ENCODE measurements around the gene ELN. TPM values are rescaled to one million over a fixed set of nuclear protein-coding genes. Genes with fewer than 3 reads are reported as not detected.
A peak's percentile ranks its signal among the peaks of the same experiment; 100 is the strongest.

ELN gene
- total and polyA plus RNA-seq, 11 donors, result 17.4 to 81.1 (median 42.8) TPM

DNA sequence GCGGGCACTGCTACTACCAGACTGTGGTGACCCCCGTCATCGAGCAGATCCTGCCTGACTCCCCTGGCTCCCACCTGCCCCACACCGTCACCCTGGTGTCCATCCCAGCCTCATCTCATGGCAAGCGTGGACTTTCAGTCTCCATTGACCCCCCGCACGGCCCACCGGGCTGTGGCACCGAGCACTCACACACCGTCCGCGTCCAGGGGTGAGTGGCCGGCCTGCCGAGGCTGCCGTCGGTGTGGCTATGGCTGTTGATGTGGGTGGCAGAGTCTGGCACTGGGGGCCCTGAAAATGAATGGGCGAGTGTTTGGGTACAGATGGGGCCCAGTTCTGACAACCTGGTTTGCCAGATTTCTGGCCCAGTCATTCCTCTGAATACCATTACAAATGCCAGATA lies 71.1 kb downstream of the ELN start:
- DNase-seq (peak in 1 of 5 donors; percentile 37), ATAC-seq (no peak)
- 96 to 98% (median 97%) methylated on average over 17 of the region's 17 CpGs for WGBS, 4 donors
- H3K27me3 ChIP-seq, result no peaks in the 10 kb centered on the region
- no peak overlapping the region for H3K4me3 ChIP-seq
- intact Hi-C loops (cut with DNase I), result loop anchor here in 2 of 10 donors (10.0 kb wide), 1 partner anchor 76 kb away; the partner anchor contains the start of gene EIF4H (in 2 of the 2)
- no peaks in the 10 kb centered on the region for H3K9me3 ChIP-seq
- H3K27ac ChIP-seq, result no peak overlapping the region
- TF ChIP-seq POLR2A (IDR thresholded peaks at IDR 0.05) (no peak), CTCF (IDR thresholded peaks at IDR 0.05) (no peak)
- peaks cover 0 to 25% (median 9%) of the 10 kb centered on the region in 12 donors for H3K4me1 ChIP-seq
- H3K36me3 ChIP-seq, result peaks cover 0 to 73% (median 44%) of the 10 kb centered on the region in 9 donors

- peak in 2 of 5 donors; percentile 48 to 64 for DNase-seq
- no peak for TF ChIP-seq POLR2A (IDR thresholded peaks at IDR 0.05)
- TF ChIP-seq CTCF (IDR thresholded peaks at IDR 0.05), result no peak
- peak overlapping the region in 1 of 12 donors; percentile 24 for H3K27ac ChIP-seq
- intact Hi-C loops (cut with DNase I), result loop anchor here in 1 of 10 donors (1.0 kb wide), 1 partner anchor 12 kb away; no protein-coding TSS in a partner anchor
- ATAC-seq, result peak in 3 of 4 donors; percentile 66 to 81 (median 76)
- H3K9me3 ChIP-seq, result no peaks in the 10 kb centered on the region
- H3K4me3 ChIP-seq, result no peak overlapping the region
- no peaks in the 10 kb centered on the region for H3K27me3 ChIP-seq
- WGBS, 4 donors, result 74 to 80% (median 79%) methylated on average over 8 of the region's 8 CpGs
- peaks cover 0 to 12% (median 0%) of the 10 kb centered on the region in 12 donors for H3K4me1 ChIP-seq
- peaks cover 0 to 92% (median 62%) of the 10 kb centered on the region in 9 donors for H3K36me3 ChIP-seq
These were observed 73.2 kb downstream of the ELN start for GRCh38 chr7:74101061-74101681.

GRCh38 chr7:74103219-74103772 lies 75.3 kb downstream of the ELN start:
- Histone ChIP-seq H3K4me3 (no peak overlapping the region), H3K9me3 (no peaks in the 10 kb centered on the region), H3K27ac (no peak overlapping the region), H3K4me1 (peaks cover 0 to 12% (median 0%) of the 10 kb centered on the region in 12 donors), H3K27me3 (no peaks in the 10 kb centered on the region), H3K36me3 (peaks cover 0 to 95% (median 67%) of the 10 kb centered on the region in 9 donors)
- WGBS, 4 donors, result 93 to 97% (median 97%) methylated on average over 6 of the region's 6 CpGs
- DNase-seq (no peak), ATAC-seq (no peak)
- TF ChIP-seq CTCF (IDR thresholded peaks at IDR 0.05) (no peak), POLR2A (IDR thresholded peaks at IDR 0.05) (no peak)
- intact Hi-C loops (cut with DNase I), result no loop called here

DNA sequence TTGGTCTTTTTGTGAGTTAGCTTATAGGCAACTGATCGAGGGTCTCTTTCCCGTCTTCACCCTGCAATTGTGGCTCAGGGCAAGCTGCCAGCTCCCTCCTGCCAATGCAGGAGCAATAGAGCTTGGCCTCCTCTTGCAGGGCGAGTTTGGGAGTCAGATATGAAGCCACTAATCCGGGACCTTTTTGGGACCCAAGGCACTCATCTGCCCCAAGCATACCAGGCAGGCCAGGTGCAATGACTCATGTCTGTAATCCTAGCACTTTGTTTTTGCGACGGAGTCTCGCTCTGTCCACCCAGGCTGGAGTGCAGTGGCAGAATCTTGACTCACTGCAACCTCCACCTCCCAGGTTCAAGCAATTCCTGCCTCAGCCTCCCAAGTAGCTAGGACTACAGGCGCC lies 76.7 kb downstream of the ELN start:
- WGBS, 4 donors, result 86 to 96% (median 95%) methylated on average over 7 to 8 of the region's 8 CpGs
- Histone ChIP-seq H3K4me1 (peaks cover 0 to 12% (median 0%) of the 10 kb centered on the region in 12 donors), H3K36me3 (peaks cover 0 to 96% (median 70%) of the 10 kb centered on the region in 9 donors), H3K9me3 (no peaks in the 10 kb centered on the region), H3K27me3 (no peaks in the 10 kb centered on the region), H3K27ac (no peak overlapping the region), H3K4me3 (no peak overlapping the region)
- ATAC-seq (no peak), DNase-seq (no peak)
- intact Hi-C loops (cut with DNase I), result no loop called here
- TF ChIP-seq CTCF (IDR thresholded peaks at IDR 0.05) (no peak), POLR2A (IDR thresholded peaks at IDR 0.05) (no peak)
